ENCODE data around the gene TMPRSS11E. TPM values are rescaled to one million over a fixed set of nuclear protein-coding genes. Genes with fewer than 3 reads are reported as not detected.

TMPRSS11E gene
- total RNA-seq, 1 experiment from 2014 or later = not detected

GRCh38 chr4:68462691-68463090 lies 15.4 kb downstream of the TMPRSS11E start:
- CTCF ChIA-PET = no interaction called here
- no peaks in the 10 kb centered on the region for H3K36me3 ChIP-seq (ENCODE audit: control insufficient read depth, insufficient read depth, low read length)
- intact Hi-C loops (cut with micrococcal nuclease; ENCODE audit: unreplicated experiment) = no loop called here
- H3K27me3 ChIP-seq (ENCODE audit: control insufficient read depth, insufficient read depth, low read length) = no peaks in the 10 kb centered on the region
- no peaks in the 10 kb centered on the region for H3K9me3 ChIP-seq (ENCODE audit: control insufficient read depth, insufficient read depth, low read depth, low read length)
- TF ChIP-seq, protein P1, sequence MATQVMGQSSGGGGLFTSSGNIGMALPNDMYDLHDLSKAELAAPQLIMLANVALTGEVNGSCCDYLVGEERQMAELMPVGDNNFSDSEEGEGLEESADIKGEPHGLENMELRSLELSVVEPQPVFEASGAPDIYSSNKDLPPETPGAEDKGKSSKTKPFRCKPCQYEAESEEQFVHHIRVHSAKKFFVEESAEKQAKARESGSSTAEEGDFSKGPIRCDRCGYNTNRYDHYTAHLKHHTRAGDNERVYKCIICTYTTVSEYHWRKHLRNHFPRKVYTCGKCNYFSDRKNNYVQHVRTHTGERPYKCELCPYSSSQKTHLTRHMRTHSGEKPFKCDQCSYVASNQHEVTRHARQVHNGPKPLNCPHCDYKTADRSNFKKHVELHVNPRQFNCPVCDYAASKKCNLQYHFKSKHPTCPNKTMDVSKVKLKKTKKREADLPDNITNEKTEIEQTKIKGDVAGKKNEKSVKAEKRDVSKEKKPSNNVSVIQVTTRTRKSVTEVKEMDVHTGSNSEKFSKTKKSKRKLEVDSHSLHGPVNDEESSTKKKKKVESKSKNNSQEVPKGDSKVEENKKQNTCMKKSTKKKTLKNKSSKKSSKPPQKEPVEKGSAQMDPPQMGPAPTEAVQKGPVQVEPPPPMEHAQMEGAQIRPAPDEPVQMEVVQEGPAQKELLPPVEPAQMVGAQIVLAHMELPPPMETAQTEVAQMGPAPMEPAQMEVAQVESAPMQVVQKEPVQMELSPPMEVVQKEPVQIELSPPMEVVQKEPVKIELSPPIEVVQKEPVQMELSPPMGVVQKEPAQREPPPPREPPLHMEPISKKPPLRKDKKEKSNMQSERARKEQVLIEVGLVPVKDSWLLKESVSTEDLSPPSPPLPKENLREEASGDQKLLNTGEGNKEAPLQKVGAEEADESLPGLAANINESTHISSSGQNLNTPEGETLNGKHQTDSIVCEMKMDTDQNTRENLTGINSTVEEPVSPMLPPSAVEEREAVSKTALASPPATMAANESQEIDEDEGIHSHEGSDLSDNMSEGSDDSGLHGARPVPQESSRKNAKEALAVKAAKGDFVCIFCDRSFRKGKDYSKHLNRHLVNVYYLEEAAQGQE (IDR thresholded peaks at IDR 0.05; ENCODE audit: insufficient read depth in 1 of 2, low read depth in 2 of 2, low read length in 1 of 2) = no peak
- TF ChIP-seq CTCF (IDR thresholded peaks at IDR 0.05) (no peak), TCF7L2 (IDR thresholded peaks at IDR 0.05; ENCODE audit: low read depth, low read length) (no peak), SIN3A (IDR thresholded peaks at IDR 0.05; ENCODE audit: borderline replicate concordance, insufficient read depth, low read depth, low read length) (no peak), POLR2AphosphoS5 (IDR thresholded peaks at IDR 0.05; ENCODE audit: low read depth, low read length) (no peak)
- POLR2A ChIA-PET = no interaction called here
- BruUV-seq (replicated peaks) = no TSS peak
- ATAC-seq (no peak), DNase-seq (ENCODE audit: low read depth, low spot score) (no peak)
- no peaks in the 10 kb centered on the region for H3K4me1 ChIP-seq (ENCODE audit: control insufficient read depth, insufficient read depth, low read length)
- no peak overlapping the region for H3K27ac ChIP-seq (ENCODE audit: low read length)
- H3K4me3 ChIP-seq (ENCODE audit: low read depth in 2 of 2, low read length in 2 of 2) = no peak overlapping the region
- in situ Hi-C loops (cut with HindIII; ENCODE audit: low pct_unique_long_range_greater_than_20kb, low sequenced_read_pairs) = no loop called here

DNA sequence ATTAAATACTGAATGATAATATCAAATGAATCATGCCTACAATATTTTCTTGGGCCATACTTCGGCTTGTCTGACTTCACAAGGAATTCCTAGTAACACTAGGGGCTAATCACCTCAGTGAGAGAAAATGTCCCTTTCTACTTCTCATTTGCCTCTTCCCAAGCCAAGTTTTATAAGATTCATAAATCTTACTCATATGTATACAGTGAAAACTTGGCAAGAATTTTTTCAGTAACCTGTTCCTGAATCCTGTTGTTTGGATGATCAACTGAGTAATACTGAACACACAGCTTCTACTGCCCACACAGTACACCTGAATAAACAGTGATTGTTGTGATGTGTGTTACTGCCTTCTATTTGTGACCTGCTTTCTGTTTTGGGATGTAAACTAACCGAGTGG lies 16.5 kb downstream of the TMPRSS11E start:
- intact Hi-C loops (cut with micrococcal nuclease; ENCODE audit: unreplicated experiment) = no loop called here
- Histone ChIP-seq H3K4me3 (ENCODE audit: low read depth in 2 of 2, low read length in 2 of 2) (no peak overlapping the region), H3K4me1 (ENCODE audit: control insufficient read depth, insufficient read depth, low read length) (no peaks in the 10 kb centered on the region), H3K9me3 (ENCODE audit: control insufficient read depth, insufficient read depth, low read depth, low read length) (no peaks in the 10 kb centered on the region), H3K27ac (ENCODE audit: low read length) (no peak overlapping the region), H3K27me3 (ENCODE audit: control insufficient read depth, insufficient read depth, low read length) (no peaks in the 10 kb centered on the region), H3K36me3 (ENCODE audit: control insufficient read depth, insufficient read depth, low read length) (no peaks in the 10 kb centered on the region)
- POLR2A ChIA-PET = no interaction called here
- DNase-seq (ENCODE audit: low read depth, low spot score) (no peak), ATAC-seq (no peak)
- TF ChIP-seq POLR2AphosphoS5 (IDR thresholded peaks at IDR 0.05; ENCODE audit: low read depth, low read length) (no peak), TCF7L2 (IDR thresholded peaks at IDR 0.05; ENCODE audit: low read depth, low read length) (no peak), SIN3A (IDR thresholded peaks at IDR 0.05; ENCODE audit: borderline replicate concordance, insufficient read depth, low read depth, low read length) (no peak), CTCF (IDR thresholded peaks at IDR 0.05) (no peak)
- TF ChIP-seq, protein P1 (IDR thresholded peaks at IDR 0.05; ENCODE audit: insufficient read depth in 1 of 2, low read depth in 2 of 2, low read length in 1 of 2) = no peak
- in situ Hi-C loops (cut with HindIII; ENCODE audit: low pct_unique_long_range_greater_than_20kb, low sequenced_read_pairs) = no loop called here
- no TSS peak for BruUV-seq (replicated peaks)
- CTCF ChIA-PET = no interaction called here
